Colonic mucosa (tissue), 4 donors: ENCODE data around the gene RAMP3. TPM values are rescaled to one million over a fixed set of nuclear protein-coding genes. Genes with fewer than 3 reads are reported as not detected.

Source experiments
- DNase-seq: peaks from one replicate; pipeline ENCODE4 v3.0.0-alpha.2; 2020
- H3K27ac ChIP-seq: fragments of 200-600 bp; one replicate; pipeline ENCODE4 v1.8.0; 2021
- H3K27me3 ChIP-seq: fragments of 200-600 bp; one replicate; pipeline ENCODE4 v1.8.0; 2021
- H3K36me3 ChIP-seq: fragments of 200-600 bp; one replicate; pipeline ENCODE4 v1.8.0; 2021
- H3K4me1 ChIP-seq: fragments of 200-600 bp; one replicate; pipeline ENCODE4 v1.8.0; 2021; ENCODE audit warnings: mild to moderate bottlenecking
- H3K4me3 ChIP-seq: fragments of 200-600 bp; one replicate; pipeline ENCODE4 v1.8.0; 2021
- H3K9ac ChIP-seq, 2 donors: one replicate each; pipeline ENCODE4 v1.7.0; 2013; ENCODE audit warnings: control low read depth in 2 of 2, low read depth in 2 of 2, low read length in 2 of 2
- H3K9me3 ChIP-seq: fragments of 200-600 bp; one replicate; pipeline ENCODE4 v1.8.0; 2021
- intact Hi-C: fragments of 100-400 bp; cut with DNase I; formaldehyde crosslinking; loops from one replicate; pipeline ENCODE4 v1.14.1; 2022
- total RNA-seq, 2 donors: library from RNA; stranded (reverse); fragmentation: NEBNext Ultra II Directional in 1 of 2; extraction: Animal tissue kit (Norgen Biotek cat#: 25700) in 1 of 2; gene quantifications; one replicate each; pipeline ENCODE4 v1.2.1, GENCODE V29; 2021
- TF ChIP-seq, protein P1 (sequence below): fragments of 200-600 bp; IDR thresholded peaks from one replicate; pipeline ENCODE4 v1.8.0; 2022; ENCODE audit warnings: antibody characterized with exemption, mild to moderate bottlenecking
- donor health status: healthy.
- donor health status: DM: no; HTN: no; CAD: no.
- donor health status: DM: no; HTN: no; CAD: no.

The RAMP3 gene
- total RNA-seq, 2 donors from 2014 or later: 7.2 to 8.5 TPM

- Histone ChIP-seq H3K9me3 (no peaks in the 10 kb centered on the region), H3K9ac (no peak overlapping the region), H3K4me3 (no peak overlapping the region), H3K27ac (no peak overlapping the region), H3K36me3 (no peaks in the 10 kb centered on the region), H3K27me3 (no peaks in the 10 kb centered on the region), H3K4me1 (no peaks in the 10 kb centered on the region)
- intact Hi-C loops: no loop called here
- DNase-seq: no peak
- TF ChIP-seq, protein P1, sequence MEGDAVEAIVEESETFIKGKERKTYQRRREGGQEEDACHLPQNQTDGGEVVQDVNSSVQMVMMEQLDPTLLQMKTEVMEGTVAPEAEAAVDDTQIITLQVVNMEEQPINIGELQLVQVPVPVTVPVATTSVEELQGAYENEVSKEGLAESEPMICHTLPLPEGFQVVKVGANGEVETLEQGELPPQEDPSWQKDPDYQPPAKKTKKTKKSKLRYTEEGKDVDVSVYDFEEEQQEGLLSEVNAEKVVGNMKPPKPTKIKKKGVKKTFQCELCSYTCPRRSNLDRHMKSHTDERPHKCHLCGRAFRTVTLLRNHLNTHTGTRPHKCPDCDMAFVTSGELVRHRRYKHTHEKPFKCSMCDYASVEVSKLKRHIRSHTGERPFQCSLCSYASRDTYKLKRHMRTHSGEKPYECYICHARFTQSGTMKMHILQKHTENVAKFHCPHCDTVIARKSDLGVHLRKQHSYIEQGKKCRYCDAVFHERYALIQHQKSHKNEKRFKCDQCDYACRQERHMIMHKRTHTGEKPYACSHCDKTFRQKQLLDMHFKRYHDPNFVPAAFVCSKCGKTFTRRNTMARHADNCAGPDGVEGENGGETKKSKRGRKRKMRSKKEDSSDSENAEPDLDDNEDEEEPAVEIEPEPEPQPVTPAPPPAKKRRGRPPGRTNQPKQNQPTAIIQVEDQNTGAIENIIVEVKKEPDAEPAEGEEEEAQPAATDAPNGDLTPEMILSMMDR: no peak
These were observed 20.2 kb downstream of the RAMP3 start for GRCh38 chr7:45177801-45178200.

DNA sequence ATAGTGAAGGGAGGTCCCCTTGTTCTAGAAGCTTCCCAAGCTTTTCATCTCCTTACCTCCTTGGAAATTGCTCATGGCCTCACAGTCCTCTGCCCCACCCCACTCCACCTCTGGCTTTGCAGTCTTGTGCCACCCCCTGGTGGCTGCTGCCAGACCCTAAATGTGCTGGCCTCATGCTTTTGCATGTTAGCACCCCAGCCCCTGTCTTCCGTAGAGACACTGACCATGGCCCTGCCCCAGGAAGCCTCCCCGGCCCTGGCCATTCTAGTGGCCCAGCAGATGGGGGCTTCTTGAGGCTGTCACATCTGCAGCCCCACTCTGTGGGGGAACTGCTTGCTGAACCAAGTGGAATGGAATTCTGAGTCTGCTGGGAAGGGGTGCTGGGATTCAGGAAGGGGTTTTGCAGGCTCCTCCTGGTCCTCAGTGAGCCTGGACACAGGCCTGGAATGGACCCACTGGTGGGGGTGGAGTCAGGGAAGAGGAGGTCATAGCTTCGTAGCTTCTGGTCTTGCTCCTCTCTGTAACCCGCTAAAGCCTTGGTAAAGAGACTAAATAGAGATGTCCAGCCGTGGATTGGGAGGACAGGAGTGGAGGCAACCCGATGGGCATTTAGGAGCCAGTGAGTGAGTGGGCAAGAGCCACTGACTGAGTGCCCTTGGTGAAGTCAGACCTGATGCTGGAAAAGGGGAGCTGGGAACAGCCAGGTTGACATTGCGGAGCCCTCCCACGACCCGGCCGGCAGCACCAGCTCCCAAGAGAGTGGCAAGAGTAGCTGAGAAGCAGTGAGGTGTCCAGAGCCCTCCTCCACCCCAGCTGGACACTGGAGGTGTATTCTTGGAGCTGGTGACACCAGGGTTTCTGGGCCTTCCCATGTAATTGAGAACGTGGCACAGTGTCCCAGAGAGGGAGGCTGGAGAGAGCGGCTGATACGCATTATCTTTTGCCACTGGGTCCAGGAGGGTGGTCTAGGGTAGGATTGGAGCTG is 20.9 kb downstream of the RAMP3 start:
- Histone ChIP-seq H3K36me3 (no peaks in the 10 kb centered on the region), H3K4me3 (no peak overlapping the region), H3K9ac (no peak overlapping the region), H3K4me1 (no peaks in the 10 kb centered on the region), H3K27ac (no peak overlapping the region), H3K27me3 (no peaks in the 10 kb centered on the region), H3K9me3 (no peaks in the 10 kb centered on the region)
- DNase-seq: no peak
- intact Hi-C loops: no loop called here
- TF ChIP-seq, protein P1: no peak

DNA sequence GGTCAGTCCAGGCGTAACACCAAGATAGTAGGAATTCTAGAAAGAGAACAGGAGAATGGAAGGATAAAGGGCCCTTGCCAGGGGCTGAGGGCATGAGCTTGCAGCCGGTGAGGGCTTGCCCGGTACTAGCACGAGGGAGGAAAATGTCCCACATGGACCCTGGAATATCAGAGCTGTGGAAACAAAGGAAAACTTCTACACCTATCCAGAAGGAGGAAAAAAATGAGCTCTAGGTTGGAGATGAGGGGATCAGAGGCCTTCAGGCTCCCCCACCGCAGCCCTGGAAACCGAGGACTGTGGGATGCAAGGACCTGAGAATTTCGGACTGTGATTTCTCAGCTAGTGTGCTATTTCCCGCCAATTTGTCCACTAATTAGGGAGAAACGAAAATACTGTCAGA is 22.1 kb downstream of the RAMP3 start:
- H3K36me3 ChIP-seq: no peaks in the 10 kb centered on the region
- H3K27ac ChIP-seq: no peak overlapping the region
- no peaks in the 10 kb centered on the region for H3K4me1 ChIP-seq
- TF ChIP-seq, protein P1: no peak
- intact Hi-C loops: no loop called here
- H3K4me3 ChIP-seq: no peak overlapping the region
- no peak overlapping the region for H3K9ac ChIP-seq
- no peak for DNase-seq
- no peaks in the 10 kb centered on the region for H3K27me3 ChIP-seq
- no peaks in the 10 kb centered on the region for H3K9me3 ChIP-seq

DNA sequence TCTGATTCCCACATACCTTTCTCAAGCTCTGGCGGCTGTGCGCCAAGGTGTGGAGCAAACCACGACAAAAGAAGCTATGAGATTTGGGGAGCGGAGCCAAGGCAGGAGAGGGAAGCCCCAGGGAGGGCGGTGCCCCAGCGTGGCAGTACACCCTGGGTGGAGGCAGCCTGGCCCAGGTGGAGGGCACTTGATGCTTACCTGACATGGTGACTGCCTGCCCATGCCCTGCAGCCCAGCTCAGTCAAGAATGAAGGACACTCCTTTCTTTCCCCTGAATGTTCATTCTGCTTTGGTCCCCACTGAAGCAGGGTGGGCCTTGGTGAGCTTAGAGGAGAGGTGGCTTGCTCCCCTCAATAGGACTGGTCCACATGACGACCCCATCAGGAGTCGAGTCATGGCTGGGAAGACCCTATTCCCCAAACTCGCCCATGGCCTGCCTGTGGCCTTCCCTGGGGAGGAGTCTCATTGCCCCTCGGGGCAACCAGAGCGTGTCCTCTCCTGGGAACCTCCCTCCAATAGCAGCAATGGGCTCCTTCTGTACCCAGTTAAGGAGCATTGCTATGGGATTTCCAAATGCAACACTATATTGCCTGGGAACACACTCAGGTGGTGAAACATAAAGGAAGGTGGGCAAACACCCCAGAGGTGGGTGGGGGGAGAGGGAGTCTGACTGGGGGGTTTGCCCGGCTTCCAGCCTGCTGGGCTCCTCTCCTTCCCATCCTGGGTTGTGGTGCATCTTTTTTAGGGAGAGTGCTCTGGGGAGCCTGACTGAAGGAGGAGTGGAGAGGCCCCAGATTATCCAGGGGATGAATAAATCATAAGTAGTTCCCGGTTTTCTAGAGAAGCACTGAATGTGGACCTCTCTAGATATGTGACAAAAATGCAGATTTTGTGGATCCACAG is 22.7 kb downstream of the RAMP3 start:
- no peak for DNase-seq
- no peak overlapping the region for H3K4me3 ChIP-seq
- H3K36me3 ChIP-seq: no peaks in the 10 kb centered on the region
- H3K27me3 ChIP-seq: no peaks in the 10 kb centered on the region
- TF ChIP-seq, protein P1: no peak
- no peaks in the 10 kb centered on the region for H3K9me3 ChIP-seq
- H3K9ac ChIP-seq: no peak overlapping the region
- intact Hi-C loops: no loop called here
- no peaks in the 10 kb centered on the region for H3K4me1 ChIP-seq
- H3K27ac ChIP-seq: no peak overlapping the region

DNA sequence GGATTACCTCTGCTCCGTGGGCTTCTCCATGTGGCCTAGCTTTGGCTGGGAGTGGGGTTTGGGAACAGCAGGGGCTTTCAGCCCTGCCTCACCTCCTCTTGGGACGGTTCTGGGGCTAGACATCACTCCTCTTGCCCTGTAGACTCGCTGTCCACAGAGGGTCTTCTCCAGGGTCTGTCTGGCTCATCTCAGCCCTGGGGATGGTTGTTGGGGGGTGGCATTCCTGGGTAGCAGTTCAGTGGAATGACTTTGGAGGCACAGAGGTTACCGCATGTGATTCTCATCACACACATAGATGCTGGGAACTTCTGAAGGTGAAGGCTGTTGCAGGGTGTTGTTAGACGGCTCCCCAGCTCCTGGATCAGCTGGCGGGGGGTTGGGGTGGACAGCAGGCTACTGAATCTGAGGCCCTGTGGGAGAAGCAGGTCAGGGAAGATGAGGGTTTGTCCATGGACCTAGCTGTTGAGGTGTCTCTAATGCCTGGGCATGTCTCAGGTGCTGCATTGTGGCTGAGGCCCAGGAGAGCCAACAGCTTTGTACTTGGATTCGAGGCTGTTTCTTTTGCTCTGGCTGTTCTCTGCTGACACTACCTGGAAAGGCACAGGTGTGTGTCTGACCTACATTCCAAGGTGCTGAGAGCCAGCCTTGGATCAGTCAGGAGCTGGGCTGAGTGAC is 23.8 kb downstream of the RAMP3 start:
- TF ChIP-seq, protein P1: no peak
- Histone ChIP-seq H3K27me3 (no peaks in the 10 kb centered on the region), H3K9ac (no peak overlapping the region), H3K27ac (no peak overlapping the region), H3K9me3 (no peaks in the 10 kb centered on the region), H3K4me1 (no peaks in the 10 kb centered on the region), H3K4me3 (no peak overlapping the region), H3K36me3 (no peaks in the 10 kb centered on the region)
- no peak for DNase-seq
- intact Hi-C loops: no loop called here
